GM12878 (cell line): ENCODE measurements around the gene DNAJC25. TPM values are rescaled to one million over a fixed set of nuclear protein-coding genes. Genes with fewer than 3 reads are reported as not detected.

Source experiments
- ATAC-seq: fragments of 200-7000 bp; cut with Tn5 transposase; 3 replicates; pipeline ENCODE4 v1.9.1; 2020; ENCODE audit warnings: mild to moderate bottlenecking, moderate library complexity
- BruUV-seq: library from RNA; stranded (reverse); fragments of 400-500 nt; replicated peaks from 2 replicates; lab custom pipeline; 2021; lab: Mats Ljungman, UMichigan
- CTCF ChIA-PET: fragments of 300-600 bp; sonication (Branson Sonifier 250); formaldehyde crosslinking; extraction: SDS; loops from one replicate; lab custom pipeline; 2021; ENCODE audit warnings: inconsistent platforms; lab: Yijun Ruan, JAX
- POLR2A ChIA-PET: fragments of 350-600 bp; formaldehyde crosslinking; extraction: SDS; loops from one replicate; lab custom pipeline; 2021; ENCODE audit warnings: inconsistent platforms; lab: Charles Lee
- RAD21 ChIA-PET: fragments of 300-600 bp; sonication (Branson Sonifier 250); formaldehyde crosslinking; loops from one replicate; lab custom pipeline; 2023; ENCODE audit warnings: antibody characterized with exemption; ENCODE audit not compliant: unreplicated experiment; lab: Charles Lee
- SMC1A ChIA-PET: fragments of 300-600 bp; sonication (Branson Sonifier 250); formaldehyde crosslinking; loops from one replicate; lab custom pipeline; 2023; ENCODE audit not compliant: unreplicated experiment, uncharacterized antibody; lab: Charles Lee
- DNase-seq: peaks from one replicate; pipeline ENCODE4 v3.0.0-alpha.2; 2011; ENCODE audit warnings: low read depth, low spot score
- FAIRE-seq: peaks from 3 replicates; lab custom pipeline; 2011; peaks lifted over from hg19 to GRCh38; lab: Jason Lieb, UNC
- H2AFZ ChIP-seq: 2 replicates; pipeline ENCODE4 v1.6.0; 2011; ENCODE audit warnings: low read depth, low read length, control low read depth; ENCODE audit not compliant: control insufficient read depth
- H3K27ac ChIP-seq: 2 replicates; pipeline ENCODE4 v1.5.1; 2011; ENCODE audit warnings: control low read depth; ENCODE audit not compliant: control insufficient read depth, insufficient read depth
- H3K27me3 ChIP-seq, 2 experiments: replicated peaks in 1 of 2; 2 replicates each; pipeline versions ENCODE4 v1.6.0 to v1.6.1; 2011; ENCODE audit warnings: low read length in 1 of 2; ENCODE audit not compliant: control insufficient read depth in 2 of 2, insufficient read depth in 2 of 2
- H3K36me3 ChIP-seq, 2 experiments: 2 replicates each; pipeline ENCODE4 v1.5.1; 2011; ENCODE audit warnings: low read length in 1 of 2; ENCODE audit not compliant: control insufficient read depth in 2 of 2, insufficient read depth in 2 of 2
- H3K4me1 ChIP-seq: 2 replicates; pipeline ENCODE4 v1.6.1; 2011; ENCODE audit warnings: mild to moderate bottlenecking, low read length, moderate library complexity, mixed read lengths; ENCODE audit not compliant: control insufficient read depth, insufficient read depth
- H3K4me2 ChIP-seq: 2 replicates; pipeline ENCODE4 v1.6.0; 2011; ENCODE audit warnings: control low read depth; ENCODE audit not compliant: control insufficient read depth, insufficient read depth
- H3K4me3 ChIP-seq: fragments of 200-600 bp; sonication (generic); 2 replicates; pipeline ENCODE4 v1.5.1; 2016
- H3K79me2 ChIP-seq: 2 replicates; pipeline ENCODE4 v1.6.0; 2011; ENCODE audit warnings: low read length; ENCODE audit not compliant: control insufficient read depth, insufficient read depth
- H3K9ac ChIP-seq: 2 replicates; pipeline ENCODE4 v1.8.0; 2011; ENCODE audit warnings: low read length, control low read depth, mixed read lengths; ENCODE audit not compliant: control insufficient read depth, insufficient read depth
- H3K9me3 ChIP-seq: replicated peaks from 3 replicates; pipeline ENCODE4 v1.5.1; 2011; ENCODE audit warnings: mild to moderate bottlenecking, low read length; ENCODE audit not compliant: control insufficient read depth, insufficient read depth
- H4K20me1 ChIP-seq: 2 replicates; pipeline ENCODE4 v1.6.0; 2011; ENCODE audit not compliant: control insufficient read depth, insufficient read depth
- EED ChIP-seq: sonication (generic); IDR thresholded peaks from 2 replicates; pipeline ENCODE4 v1.6.1; 2016; ENCODE audit warnings: antibody characterized with exemption, low read depth
- FOXK2 ChIP-seq: fragments of 450-650 bp; IDR thresholded peaks from 2 replicates; pipeline ENCODE4 v1.6.1; 2017; ENCODE audit warnings: mild to moderate bottlenecking, moderate library complexity
- NR2C2 ChIP-seq: IDR thresholded peaks from 2 replicates; pipeline ENCODE4 v1.6.1; 2011; ENCODE audit warnings: borderline replicate concordance, low read depth; ENCODE audit not compliant: control insufficient read depth, insufficient read length
- PML ChIP-seq: IDR thresholded peaks from 2 replicates; pipeline ENCODE4 v1.6.1; 2012; ENCODE audit warnings: low read length, inconsistent platforms
- RB1 ChIP-seq: fragments of 450-650 bp; formaldehyde crosslinking; IDR thresholded peaks from 2 replicates; pipeline ENCODE4 v1.6.1; 2017; ENCODE audit warnings: mild to moderate bottlenecking, borderline replicate concordance
- RELA ChIP-seq: fragments of 450-650 bp; IDR thresholded peaks from 2 replicates; pipeline ENCODE4 v1.8.0; 2014; ENCODE audit warnings: borderline replicate concordance; ENCODE audit not compliant: partially characterized antibody
- SKIL ChIP-seq: fragments of 450-650 bp; IDR thresholded peaks from 2 replicates; pipeline ENCODE4 v1.6.1; 2017; ENCODE audit warnings: mild to moderate bottlenecking, low read depth, inconsistent platforms; ENCODE audit not compliant: poor library complexity, severe bottlenecking
- SREBF1 ChIP-seq: IDR thresholded peaks from 2 replicates; pipeline ENCODE4 v1.6.1; 2012; ENCODE audit warnings: mild to moderate bottlenecking, low read length
- ZNF687 ChIP-seq: fragments of 450-650 bp; IDR thresholded peaks from 2 replicates; pipeline ENCODE4 v1.6.1; 2017; ENCODE audit warnings: mild to moderate bottlenecking, moderate library complexity
- WGBS: methylation state at CpG from one replicate; pipeline ENCODE4 v1.1.6; 2016; ENCODE audit warnings: low lambda C conversion rate; ENCODE audit not compliant: insufficient replicate concordance, insufficient coverage; ENCODE audit errors: missing lambda C conversion rate; 5-methylcytosine and 5-hydroxymethylcytosine counted together
- in situ Hi-C: fragments of 300-500 bp; cut with MboI; formaldehyde crosslinking; loops from 9 replicates; pipeline ENCODE4 v1.14.3; 2018; ENCODE audit warnings: mixed read lengths
- intact Hi-C: fragments of 100-400 bp; cut with micrococcal nuclease; formaldehyde crosslinking; loops from one replicate; pipeline ENCODE4 v1.14.2; 2022; ENCODE audit not compliant: unreplicated experiment
- polyA plus RNA-seq, 11 experiments: library from polyadenylated mRNA; depleted of rRNA in 4 of 11; unstranded in 6 of 11; stranded (reverse) in 5 of 11; fragments of >200 nt; fragmentation: Nextera tagmentation in 4 of 11; fragmentation: Illumina TruSeq in 1 of 11; extraction: Ambion mirVana in 4 of 11; extraction: Trizol in 1 of 11; gene quantifications; 1 replicate in 1 of 11; 2 replicates in 10 of 11; pipeline versions ENCODE4 v1.2.1 to v1.2.3, GENCODE V29; 2011 to 2016; ENCODE audit warnings: inconsistent platforms in 2 of 11, missing spikeins in 2 of 11, low read depth in 1 of 11
- total RNA-seq, 4 experiments: library from RNA; depleted of rRNA in 3 of 4; stranded (reverse); fragments of >200 nt in 3 of 4; fragmentation: Illumina TruSeq in 1 of 4; extraction: Trizol in 1 of 4; gene quantifications; 2 replicates each; pipeline versions ENCODE4 v1.2.1 to v1.2.3, GENCODE V29; 2013 to 2021

The DNAJC25 gene
- total and polyA plus RNA-seq, 10 of the 15 experiments (the other 5 are each of a cell fraction or from before 2014, with no cell fraction given): 2.4 to 6.4 (median 4.0) TPM

- WGBS: 100% methylated on average over 6 of the region's 6 CpGs
- in situ Hi-C loops: no loop called here
- H3K27ac ChIP-seq: no peak overlapping the region
- no peak for FAIRE-seq
- no peaks in the 10 kb centered on the region for H3K9me3 ChIP-seq
- H3K36me3 ChIP-seq: no peaks in the 10 kb centered on the region
- H2AFZ ChIP-seq: no peak overlapping the region
- H3K79me2 ChIP-seq: no peaks in the 10 kb centered on the region
- POLR2A ChIA-PET: no interaction called here
- H3K4me2 ChIP-seq: no peak overlapping the region
- no peaks in the 10 kb centered on the region for H4K20me1 ChIP-seq
- no peak for TF ChIP-seq SREBF1
- no peak for TF ChIP-seq PML
- TF ChIP-seq RELA: no peak
- no peak for TF ChIP-seq FOXK2
- TF ChIP-seq, all 136 proteins: peak for 0
- CTCF ChIA-PET: interaction anchor here (1.2 kb wide), 2 partner anchors 9 to 81 kb away, joined by 3 to 4 read pairs; no protein-coding TSS in a partner anchor
- SMC1A ChIA-PET: interaction anchor here (1.0 kb wide), 1 partner anchor 9 kb away, joined by 3 read pairs; no protein-coding TSS in a partner anchor
- H3K4me1 ChIP-seq: no peaks in the 10 kb centered on the region
- ATAC-seq (no peak), DNase-seq (no peak)
- intact Hi-C loops: no loop called here
- no peak overlapping the region for H3K4me3 ChIP-seq
- RAD21 ChIA-PET: no interaction called here
- H3K27me3 ChIP-seq: no peaks in the 10 kb centered on the region
- no peak overlapping the region for H3K9ac ChIP-seq
- no TSS peak for BruUV-seq
Observed at GRCh38 chr9:111679199-111679598, 48.1 kb downstream of the DNAJC25 start.

- no peak for FAIRE-seq
- ATAC-seq: no peak
- CTCF ChIA-PET: no interaction called here
- TF ChIP-seq EED (no peak), SKIL (no peak), RELA (no peak), RB1 (no peak), NR2C2 (no peak), ZNF687 (no peak)
Observed at GRCh38 chr9:111683392-111683791, 52.3 kb downstream of the DNAJC25 start.

More at GRCh38 chr9:111683392-111683791, 52.3 kb downstream of the DNAJC25 start:
- Histone ChIP-seq H3K4me3 (no peak overlapping the region), H2AFZ (no peak overlapping the region), H3K27ac (no peak overlapping the region), H3K27me3 (no peaks in the 10 kb centered on the region), H3K79me2 (no peaks in the 10 kb centered on the region), H3K9ac (no peak overlapping the region), H3K9me3 (no peaks in the 10 kb centered on the region), H3K36me3 (no peaks in the 10 kb centered on the region), H3K4me1 (no peaks in the 10 kb centered on the region), H3K4me2 (no peak overlapping the region), H4K20me1 (no peaks in the 10 kb centered on the region)
- ChIA-PET RAD21 (no interaction called here), POLR2A (no interaction called here), SMC1A (no interaction called here)
- DNase-seq: no peak
- in situ Hi-C loops: no loop called here
- 94% methylated on average over 1 of the region's 1 CpG for WGBS
- no TSS peak for BruUV-seq
- intact Hi-C loops: no loop called here
